ENCODE data around the gene FAM228B. TPM values are rescaled to one million over a fixed set of nuclear protein-coding genes. Genes with fewer than 3 reads are reported as not detected.

Gene FAM228B
- polyA plus RNA-seq (2013, experiment 1 of 2): 1.1 TPM
- 0.83 TPM for polyA plus RNA-seq (2013, experiment 2 of 2)

DNA sequence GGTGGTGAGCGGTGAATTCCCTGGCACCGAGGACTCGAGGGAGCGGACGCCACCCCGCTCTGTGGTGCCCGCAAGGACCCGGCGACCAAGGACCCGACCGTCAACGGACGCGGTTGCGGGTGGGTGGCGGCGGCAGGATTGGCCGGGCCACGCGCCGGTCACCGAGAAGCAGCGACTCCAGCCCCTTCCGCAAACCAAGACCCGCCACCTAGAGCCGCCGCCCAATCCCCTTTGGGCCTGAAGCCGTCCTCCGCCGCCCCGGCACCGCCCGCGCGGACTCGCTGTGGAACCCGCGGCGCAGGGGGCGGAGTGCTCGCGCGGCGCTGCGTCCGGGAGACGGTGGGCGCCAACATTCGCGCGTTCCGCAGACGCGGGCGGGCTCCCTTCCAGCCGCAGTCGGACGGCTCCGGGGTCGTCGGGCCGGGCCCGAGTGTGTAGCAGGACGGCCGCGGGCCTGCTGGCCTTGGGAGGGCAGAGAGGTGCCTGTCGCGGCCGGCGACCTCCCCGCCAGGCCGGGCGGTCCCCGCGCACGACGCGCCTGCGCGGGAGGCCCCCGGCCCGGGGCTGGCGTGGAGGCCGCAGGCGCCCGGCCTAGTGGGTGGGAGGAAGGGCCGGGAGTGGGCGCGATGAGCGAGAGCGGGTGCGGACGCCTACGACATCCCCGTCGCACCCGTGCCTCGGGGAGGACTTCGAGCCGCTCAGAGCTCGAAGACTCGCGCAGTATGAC lies at the start of gene FAM228B, which contains the start of gene PFN4:
TSS of gene FAM228B (plus strand) at position 275 of the 727 bp plus-strand sequence. CDS start 893 bp downstream, outside the sequence.
TSS of gene PFN4 (minus strand) at position 140 of the 727 bp plus-strand sequence. CDS start 799 bp downstream, outside the sequence.
- H4K8ac ChIP-seq (ENCODE audit: low read depth, low read length): no peak within 1 kb of the TSS
- peak within 1 kb of the TSS; percentile 54 for H3K18ac ChIP-seq (ENCODE audit: low read length)
- H4K5ac ChIP-seq (ENCODE audit: low read length): no peak within 1 kb of the TSS
- H3K56ac ChIP-seq (ENCODE audit: low read length): peak within 1 kb of the TSS; percentile 96
- peak within 1 kb of the TSS; percentile 30 for H3K27ac ChIP-seq (ENCODE audit: low read depth, low read length)
- no peaks in the 10 kb centered on the region for H3K4me1 ChIP-seq (ENCODE audit: control insufficient read depth, low read depth, low read length)
- H3K4me3 ChIP-seq (ENCODE audit: low read length): peak within 1 kb of the TSS; percentile 51
- DNase-seq: peak; percentile 79
- H3K23ac ChIP-seq (ENCODE audit: low read length): peak within 1 kb of the TSS; percentile 97
- peak within 1 kb of the TSS; percentile 64 for H3K9ac ChIP-seq (ENCODE audit: low read length)
- no CpG with 5 or more reads among the region's 103 CpGs for WGBS (ENCODE audit: extremely low coverage, insufficient coverage, low lambda C conversion rate)
- H2BK120ac ChIP-seq (ENCODE audit: low read depth, low read length): no peak within 1 kb of the TSS
- no peaks in the 10 kb centered on the region for H3K36me3 ChIP-seq (ENCODE audit: control insufficient read depth, insufficient read depth, low read length)
- H2AK5ac ChIP-seq (ENCODE audit: low read length): no peak within 1 kb of the TSS
- no peak within 1 kb of the TSS for H2BK5ac ChIP-seq (ENCODE audit: low read length)
- peak within 1 kb of the TSS; percentile 39 for H3K4ac ChIP-seq (ENCODE audit: low read depth, low read length)
- H3K79me2 ChIP-seq (ENCODE audit: control insufficient read depth, insufficient read depth, low read length): no peaks in the 10 kb centered on the region
- no peak within 1 kb of the TSS for H2BK15ac ChIP-seq (replicated peaks; ENCODE audit: low read depth)
- peak within 1 kb of the TSS; percentile 39 for H3K4me2 ChIP-seq (ENCODE audit: low read length)
- no peaks in the 10 kb centered on the region for H3K27me3 ChIP-seq (ENCODE audit: insufficient read depth, low read length, poor library complexity)
- no peaks in the 10 kb centered on the region for H3K79me1 ChIP-seq (ENCODE audit: low read length)

DNA sequence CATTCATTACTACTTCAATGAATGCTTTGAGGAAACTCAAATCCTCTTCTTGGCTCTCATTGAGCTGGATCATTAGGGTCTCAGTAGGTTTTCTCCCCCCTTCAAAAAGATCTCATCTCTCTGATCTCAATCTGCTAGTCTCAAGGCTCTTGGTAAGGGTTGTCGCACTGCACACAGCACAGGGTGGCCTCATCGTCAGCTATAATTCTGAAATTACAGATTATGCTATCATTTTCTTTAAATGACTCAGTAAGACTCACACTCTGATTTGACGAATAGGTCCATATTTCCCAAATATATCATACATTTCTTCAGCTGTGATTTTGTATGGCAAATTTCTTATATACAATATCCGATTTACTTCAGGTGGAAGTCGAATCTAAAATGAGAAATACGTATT lies 49.5 kb upstream of the FAM228B start:
- no peak overlapping the region for H2BK120ac ChIP-seq (ENCODE audit: low read depth, low read length)
- H3K4me2 ChIP-seq (ENCODE audit: low read length): no peak overlapping the region
- no peak overlapping the region for H3K9ac ChIP-seq (ENCODE audit: low read length)
- no peak overlapping the region for H4K8ac ChIP-seq (ENCODE audit: low read depth, low read length)
- 100% methylated on average over 3 of the region's 6 CpGs for WGBS (ENCODE audit: extremely low coverage, insufficient coverage, low lambda C conversion rate)
- no peak overlapping the region for H3K27ac ChIP-seq (ENCODE audit: low read depth, low read length)
- no peak overlapping the region for H2BK15ac ChIP-seq (replicated peaks; ENCODE audit: low read depth)
- no peak overlapping the region for H3K4me3 ChIP-seq (ENCODE audit: low read length)
- H2AK5ac ChIP-seq (ENCODE audit: low read length): no peak overlapping the region
- no peak overlapping the region for H2BK5ac ChIP-seq (ENCODE audit: low read length)
- H4K5ac ChIP-seq (ENCODE audit: low read length): no peak overlapping the region
- DNase-seq: no peak
- no peak overlapping the region for H3K18ac ChIP-seq (ENCODE audit: low read length)
- no peak overlapping the region for H3K4ac ChIP-seq (ENCODE audit: low read depth, low read length)
- H3K79me2 ChIP-seq (ENCODE audit: control insufficient read depth, insufficient read depth, low read length): peaks cover 11% of the 10 kb centered on the region
- no peak overlapping the region for H3K56ac ChIP-seq (ENCODE audit: low read length)
- H3K79me1 ChIP-seq (ENCODE audit: low read length): peaks cover 12% of the 10 kb centered on the region
- no peaks in the 10 kb centered on the region for H3K27me3 ChIP-seq (ENCODE audit: insufficient read depth, low read length, poor library complexity)
- H3K23ac ChIP-seq (ENCODE audit: low read length): no peak overlapping the region
- H3K4me1 ChIP-seq (ENCODE audit: control insufficient read depth, low read depth, low read length): no peaks in the 10 kb centered on the region
- H3K36me3 ChIP-seq (ENCODE audit: control insufficient read depth, insufficient read depth, low read length): peaks cover 5% of the 10 kb centered on the region

DNA sequence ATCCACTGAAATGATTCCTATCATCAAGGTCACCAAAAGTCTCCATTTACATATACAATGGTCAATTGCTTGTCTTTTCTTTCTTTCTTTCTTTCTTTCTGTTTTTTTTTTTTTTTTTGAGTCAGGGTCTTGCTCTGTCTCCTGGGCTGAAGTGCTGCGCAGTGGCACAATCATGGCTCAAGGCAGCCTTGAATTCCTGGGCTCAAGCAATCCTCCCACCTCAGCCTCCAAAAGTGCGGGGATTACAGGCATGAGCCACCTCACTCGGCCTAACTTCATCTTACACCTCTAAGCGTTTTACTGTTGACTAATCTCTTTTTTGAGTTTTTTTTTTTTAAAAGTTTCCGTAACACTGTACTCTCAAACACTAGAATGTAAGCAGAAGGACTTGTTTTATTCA lies 48.0 kb upstream of the FAM228B start:
- H3K9ac ChIP-seq (ENCODE audit: low read length): peak overlapping the region; percentile 95
- H4K8ac ChIP-seq (ENCODE audit: low read depth, low read length): no peak overlapping the region
- no CpG with 5 or more reads among the region's 5 CpGs for WGBS (ENCODE audit: extremely low coverage, insufficient coverage, low lambda C conversion rate)
- H3K27ac ChIP-seq (ENCODE audit: low read depth, low read length): no peak overlapping the region
- H3K79me2 ChIP-seq (ENCODE audit: control insufficient read depth, insufficient read depth, low read length): peaks cover 11% of the 10 kb centered on the region
- peaks cover 7% of the 10 kb centered on the region for H3K79me1 ChIP-seq (ENCODE audit: low read length)
- H2BK120ac ChIP-seq (ENCODE audit: low read depth, low read length): no peak overlapping the region
- peak overlapping the region; percentile 100 for H3K56ac ChIP-seq (ENCODE audit: low read length)
- H3K4me2 ChIP-seq (ENCODE audit: low read length): peak overlapping the region; percentile 97
- no peaks in the 10 kb centered on the region for H3K27me3 ChIP-seq (ENCODE audit: insufficient read depth, low read length, poor library complexity)
- no peak overlapping the region for H4K5ac ChIP-seq (ENCODE audit: low read length)
- no peak for DNase-seq
- H2AK5ac ChIP-seq (ENCODE audit: low read length): no peak overlapping the region
- H2BK5ac ChIP-seq (ENCODE audit: low read length): no peak overlapping the region
- H3K4ac ChIP-seq (ENCODE audit: low read depth, low read length): no peak overlapping the region
- no peak overlapping the region for H3K23ac ChIP-seq (ENCODE audit: low read length)
- no peak overlapping the region for H3K18ac ChIP-seq (ENCODE audit: low read length)
- H3K4me1 ChIP-seq (ENCODE audit: control insufficient read depth, low read depth, low read length): no peaks in the 10 kb centered on the region
- H3K4me3 ChIP-seq (ENCODE audit: low read length): peak overlapping the region; percentile 99
- no peak overlapping the region for H2BK15ac ChIP-seq (replicated peaks; ENCODE audit: low read depth)
- H3K36me3 ChIP-seq (ENCODE audit: control insufficient read depth, insufficient read depth, low read length): peaks cover 4% of the 10 kb centered on the region

DNA sequence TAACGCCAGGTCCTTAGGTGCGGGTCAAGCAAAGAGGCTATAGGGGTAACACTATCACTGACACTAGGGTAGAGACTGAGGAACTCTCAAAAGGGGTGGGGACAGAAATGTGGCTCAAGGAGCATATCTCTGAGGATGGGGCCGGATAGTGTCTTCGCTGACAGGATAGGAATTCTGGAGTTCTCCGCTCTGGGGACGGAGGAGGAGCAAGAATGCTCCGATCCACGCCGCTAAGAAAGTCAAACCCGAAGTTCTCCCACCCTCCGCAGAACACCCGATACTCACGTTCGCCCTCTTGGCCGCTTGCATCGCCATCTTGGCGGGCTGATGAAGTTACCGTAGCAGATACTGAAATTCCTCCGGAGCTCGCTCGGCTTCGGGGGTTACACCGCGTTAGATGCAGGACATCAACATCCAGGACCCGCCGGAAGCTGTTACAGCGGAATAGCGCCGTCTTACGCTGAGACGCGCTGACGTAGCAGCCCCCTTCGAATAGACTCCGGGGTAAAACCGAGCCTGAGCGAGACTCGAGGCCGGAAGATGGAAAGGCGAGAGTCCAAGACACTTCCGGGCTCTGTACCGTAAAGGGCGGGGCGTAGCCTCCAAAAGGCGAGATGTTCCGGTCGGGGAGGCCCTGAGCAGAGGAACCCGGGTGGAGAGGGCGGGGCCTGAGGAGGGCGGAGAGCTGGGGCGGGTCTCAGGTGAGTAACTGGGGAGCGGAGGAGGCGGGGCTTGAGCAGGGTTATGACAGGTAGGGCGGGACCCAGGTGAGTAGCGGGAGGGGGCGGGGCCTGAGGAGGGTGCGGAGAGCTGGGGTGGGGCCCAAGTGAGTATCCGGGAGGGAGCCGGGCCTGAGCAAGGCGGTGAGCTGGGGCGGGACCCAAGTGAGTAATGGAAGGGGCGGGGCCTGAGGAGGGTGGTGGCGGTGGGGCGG lies 47.1 kb upstream of the FAM228B start, which contains the start of gene SF3B6:
TSS of gene SF3B6 (minus strand) at position 412 of the 934 bp plus-strand sequence. CDS start at position 315, 97 bp downstream.
- Histone ChIP-seq H3K27me3 (ENCODE audit: insufficient read depth, low read length, poor library complexity) (no peaks in the 10 kb centered on the region), H3K4me1 (ENCODE audit: control insufficient read depth, low read depth, low read length) (no peaks in the 10 kb centered on the region), H3K79me2 (ENCODE audit: control insufficient read depth, insufficient read depth, low read length) (peaks cover 11% of the 10 kb centered on the region), H3K79me1 (ENCODE audit: low read length) (peaks cover 7% of the 10 kb centered on the region), H3K56ac (ENCODE audit: low read length) (peak within 1 kb of the TSS; percentile 100), H3K4ac (ENCODE audit: low read depth, low read length) (no peak within 1 kb of the TSS), H4K5ac (ENCODE audit: low read length) (no peak within 1 kb of the TSS), H3K23ac (ENCODE audit: low read length) (no peak within 1 kb of the TSS), H3K4me3 (ENCODE audit: low read length) (peak within 1 kb of the TSS; percentile 99), H3K27ac (ENCODE audit: low read depth, low read length) (peak within 1 kb of the TSS; percentile 38), H2BK5ac (ENCODE audit: low read length) (peak within 1 kb of the TSS; percentile 62), H2BK15ac (replicated peaks; ENCODE audit: low read depth) (no peak within 1 kb of the TSS), H2BK120ac (ENCODE audit: low read depth, low read length) (no peak within 1 kb of the TSS), H3K18ac (ENCODE audit: low read length) (no peak within 1 kb of the TSS), H3K36me3 (ENCODE audit: control insufficient read depth, insufficient read depth, low read length) (peaks cover 1% of the 10 kb centered on the region), H3K9ac (ENCODE audit: low read length) (peak within 1 kb of the TSS; percentile 95), H4K8ac (ENCODE audit: low read depth, low read length) (no peak within 1 kb of the TSS), H2AK5ac (ENCODE audit: low read length) (no peak within 1 kb of the TSS), H3K4me2 (ENCODE audit: low read length) (peak within 1 kb of the TSS; percentile 97)
- WGBS (ENCODE audit: extremely low coverage, insufficient coverage, low lambda C conversion rate): no CpG with 5 or more reads among the region's 64 CpGs
- peak; percentile 100 for DNase-seq

DNA sequence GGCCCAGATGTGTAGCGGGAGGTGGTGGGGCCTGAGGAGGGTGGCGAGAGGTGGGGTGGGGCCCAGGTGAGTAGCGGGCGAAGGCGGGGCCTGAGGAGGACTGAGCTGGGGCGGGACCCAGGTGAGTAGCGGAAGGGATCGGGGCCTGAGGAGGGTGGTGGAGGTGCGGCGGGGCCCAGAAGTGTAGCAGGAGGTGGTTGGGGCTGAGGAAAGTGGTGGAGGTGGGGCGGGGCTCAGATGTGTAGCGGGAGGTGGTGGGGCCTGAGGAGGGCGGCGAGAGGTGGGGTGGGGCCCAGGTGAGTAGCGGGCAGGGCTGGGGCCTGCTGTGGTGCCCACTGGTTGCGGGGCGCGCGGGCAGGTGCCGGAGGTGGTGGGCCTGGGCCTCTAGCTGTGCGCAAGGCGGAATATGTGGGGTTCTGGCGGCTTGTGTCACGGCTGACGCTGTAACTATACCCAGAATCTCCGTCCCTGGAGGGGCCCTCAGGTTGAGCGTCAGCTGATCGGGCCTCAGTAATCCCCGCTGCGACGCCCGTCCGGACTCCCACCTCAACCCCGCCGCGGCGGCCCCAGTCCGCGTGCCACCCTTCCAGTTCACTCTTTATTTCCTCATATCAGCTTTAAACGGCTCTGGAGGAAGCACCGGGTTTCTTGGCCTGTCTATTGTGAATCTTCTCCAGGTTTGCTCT lies 46.3 kb upstream of the FAM228B start:
- H3K79me2 ChIP-seq (ENCODE audit: control insufficient read depth, insufficient read depth, low read length): peaks cover 11% of the 10 kb centered on the region
- WGBS (ENCODE audit: extremely low coverage, insufficient coverage, low lambda C conversion rate): no CpG with 5 or more reads among the region's 41 CpGs
- no peak overlapping the region for H3K23ac ChIP-seq (ENCODE audit: low read length)
- no peak overlapping the region for H2BK120ac ChIP-seq (ENCODE audit: low read depth, low read length)
- no peaks in the 10 kb centered on the region for H3K27me3 ChIP-seq (ENCODE audit: insufficient read depth, low read length, poor library complexity)
- no peak overlapping the region for H4K8ac ChIP-seq (ENCODE audit: low read depth, low read length)
- H3K56ac ChIP-seq (ENCODE audit: low read length): peak overlapping the region; percentile 89
- peaks cover 7% of the 10 kb centered on the region for H3K79me1 ChIP-seq (ENCODE audit: low read length)
- peak overlapping the region; percentile 72 for H3K9ac ChIP-seq (ENCODE audit: low read length)
- H2AK5ac ChIP-seq (ENCODE audit: low read length): no peak overlapping the region
- peak overlapping the region; percentile 38 for H3K27ac ChIP-seq (ENCODE audit: low read depth, low read length)
- no peak overlapping the region for H4K5ac ChIP-seq (ENCODE audit: low read length)
- no peaks in the 10 kb centered on the region for H3K4me1 ChIP-seq (ENCODE audit: control insufficient read depth, low read depth, low read length)
- peak overlapping the region; percentile 58 for H3K4me3 ChIP-seq (ENCODE audit: low read length)
- peaks cover 1% of the 10 kb centered on the region for H3K36me3 ChIP-seq (ENCODE audit: control insufficient read depth, insufficient read depth, low read length)
- peak; percentile 36 for DNase-seq
- H2BK15ac ChIP-seq (replicated peaks; ENCODE audit: low read depth): no peak overlapping the region
- no peak overlapping the region for H3K18ac ChIP-seq (ENCODE audit: low read length)
- H3K4ac ChIP-seq (ENCODE audit: low read depth, low read length): no peak overlapping the region
- H3K4me2 ChIP-seq (ENCODE audit: low read length): peak overlapping the region; percentile 58
- no peak overlapping the region for H2BK5ac ChIP-seq (ENCODE audit: low read length)
